ENCODE measurements around the gene FAP.

Gene FAP

DNA sequence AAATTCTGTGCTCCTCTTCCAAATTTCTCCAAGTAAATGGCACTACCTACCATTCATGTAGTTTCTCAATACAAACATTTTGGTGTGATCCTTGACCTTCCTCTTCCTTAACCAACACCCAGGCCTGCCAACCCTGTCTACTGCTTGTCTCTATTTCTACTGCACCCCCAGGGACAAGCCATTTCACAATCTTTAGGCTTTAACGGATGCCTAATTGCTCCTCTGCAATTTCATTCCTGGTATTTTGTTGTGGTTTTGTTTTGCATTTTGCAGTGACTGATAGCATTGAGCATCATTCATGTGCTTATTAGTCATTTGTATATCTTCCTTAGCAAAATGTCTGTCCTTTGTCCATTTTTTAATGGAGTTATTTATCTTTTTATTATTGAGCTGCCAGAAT, 10.0 kb downstream of the FAP start:
- no peaks in the 10 kb centered on the region for H3K4me1 ChIP-seq (ENCODE audit: control insufficient read depth, insufficient read depth, low read length)
- no peak overlapping the region for H3K4me3 ChIP-seq (ENCODE audit: low read length)
- H3K27ac ChIP-seq (ENCODE audit: low read depth, low read length): no peak overlapping the region
- no peak overlapping the region for H3K9ac ChIP-seq (ENCODE audit: low read length)
- H3K27me3 ChIP-seq (ENCODE audit: control insufficient read depth, insufficient read depth, low read length): no peaks in the 10 kb centered on the region
- H3K36me3 ChIP-seq (ENCODE audit: control insufficient read depth, insufficient read depth, low read length): no peaks in the 10 kb centered on the region

DNA sequence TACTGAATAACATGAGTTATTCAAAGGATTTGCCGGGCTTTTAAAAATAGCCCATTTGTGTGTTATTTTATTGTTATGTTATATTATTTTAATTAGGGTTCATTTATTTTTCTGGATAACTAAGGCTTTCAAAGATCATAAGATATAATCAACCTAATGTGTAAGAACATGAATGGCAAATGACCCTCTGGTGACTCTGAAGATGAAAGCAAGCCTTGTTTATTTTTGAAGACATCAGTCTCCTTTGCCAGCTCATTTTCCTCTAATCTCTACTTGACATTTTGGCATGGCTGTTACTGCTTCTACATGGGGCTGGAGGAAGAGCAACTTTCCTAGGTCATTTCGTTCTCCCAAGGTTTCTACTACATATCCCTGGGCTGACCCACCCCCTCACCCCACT, 10.6 kb downstream of the FAP start:
- H3K9ac ChIP-seq (ENCODE audit: low read length): no peak overlapping the region
- H3K27me3 ChIP-seq (ENCODE audit: control insufficient read depth, insufficient read depth, low read length): no peaks in the 10 kb centered on the region
- no peak overlapping the region for H3K4me3 ChIP-seq (ENCODE audit: low read length)
- no peak overlapping the region for H3K27ac ChIP-seq (ENCODE audit: low read depth, low read length)
- no peaks in the 10 kb centered on the region for H3K4me1 ChIP-seq (ENCODE audit: control insufficient read depth, insufficient read depth, low read length)
- no peaks in the 10 kb centered on the region for H3K36me3 ChIP-seq (ENCODE audit: control insufficient read depth, insufficient read depth, low read length)

DNA sequence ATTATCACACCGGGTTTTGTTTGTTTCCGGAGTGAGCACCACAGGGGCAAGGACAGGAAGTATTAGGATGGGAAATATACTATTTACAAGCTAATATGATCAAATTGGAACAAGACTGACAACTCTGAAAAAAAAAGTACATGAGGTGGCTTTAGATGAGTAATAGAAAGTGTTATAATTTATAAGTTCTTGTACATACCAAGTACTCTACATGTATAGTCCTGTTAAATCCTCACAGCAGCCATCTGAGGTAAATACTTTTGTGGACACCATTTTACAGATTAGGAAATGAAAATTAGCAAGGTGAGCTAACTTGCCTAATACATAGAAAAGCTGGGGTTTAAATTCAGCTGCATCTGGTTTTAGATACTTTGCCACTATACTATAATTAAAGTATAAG, 11.2 kb downstream of the FAP start:
- Histone ChIP-seq H3K4me1 (ENCODE audit: control insufficient read depth, insufficient read depth, low read length) (no peaks in the 10 kb centered on the region), H3K27me3 (ENCODE audit: control insufficient read depth, insufficient read depth, low read length) (no peaks in the 10 kb centered on the region), H3K9ac (ENCODE audit: low read length) (no peak overlapping the region), H3K4me3 (ENCODE audit: low read length) (no peak overlapping the region), H3K36me3 (ENCODE audit: control insufficient read depth, insufficient read depth, low read length) (no peaks in the 10 kb centered on the region), H3K27ac (ENCODE audit: low read depth, low read length) (no peak overlapping the region)

DNA sequence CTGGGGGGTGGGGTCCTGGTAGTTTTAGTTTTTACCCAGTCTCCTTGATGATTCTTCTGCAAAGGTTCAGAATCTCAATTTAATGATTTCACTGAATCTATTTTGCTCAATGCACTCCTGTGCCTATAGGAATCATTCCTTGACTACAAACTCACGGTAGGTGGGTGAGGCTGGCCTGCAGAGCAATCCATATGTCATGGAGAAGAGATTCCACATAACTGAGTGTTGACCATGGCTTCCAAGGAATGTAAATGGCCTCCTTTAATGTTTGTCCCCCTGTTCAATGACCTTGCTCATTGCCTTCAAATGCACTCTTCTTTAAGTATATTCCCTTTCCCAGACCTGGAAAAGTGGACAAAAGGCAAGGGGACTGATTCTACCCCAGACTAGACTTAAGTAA, 12.5 kb downstream of the FAP start:
- Histone ChIP-seq H3K27ac (ENCODE audit: low read depth, low read length) (no peak overlapping the region), H3K9ac (ENCODE audit: low read length) (no peak overlapping the region), H3K4me3 (ENCODE audit: low read length) (no peak overlapping the region), H3K27me3 (ENCODE audit: control insufficient read depth, insufficient read depth, low read length) (no peaks in the 10 kb centered on the region), H3K4me1 (ENCODE audit: control insufficient read depth, insufficient read depth, low read length) (no peaks in the 10 kb centered on the region), H3K36me3 (ENCODE audit: control insufficient read depth, insufficient read depth, low read length) (no peaks in the 10 kb centered on the region)

DNA sequence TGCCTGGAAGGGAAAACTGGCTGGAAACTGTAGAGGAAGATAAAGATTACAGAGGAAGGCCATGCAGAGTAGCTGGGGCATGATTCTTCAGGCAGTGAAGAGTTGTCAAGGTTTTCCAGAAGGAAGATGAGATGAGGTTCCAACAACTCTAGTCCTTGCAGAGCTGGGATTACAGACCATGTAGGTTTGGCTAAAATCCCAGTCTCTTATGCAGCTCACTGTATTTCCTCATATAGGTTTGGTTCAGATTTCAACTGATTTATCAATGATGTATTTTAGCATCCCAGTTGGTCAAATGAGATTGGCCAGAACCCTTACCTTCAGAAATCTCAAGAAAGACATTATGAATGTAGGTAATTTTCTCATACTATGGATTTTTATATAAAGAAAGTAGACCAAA, 16.4 kb downstream of the FAP start:
- Histone ChIP-seq H3K36me3 (ENCODE audit: control insufficient read depth, insufficient read depth, low read length) (no peaks in the 10 kb centered on the region), H3K9ac (ENCODE audit: low read length) (no peak overlapping the region), H3K27me3 (ENCODE audit: control insufficient read depth, insufficient read depth, low read length) (no peaks in the 10 kb centered on the region), H3K27ac (ENCODE audit: low read depth, low read length) (no peak overlapping the region), H3K4me3 (ENCODE audit: low read length) (no peak overlapping the region), H3K4me1 (ENCODE audit: control insufficient read depth, insufficient read depth, low read length) (no peaks in the 10 kb centered on the region)

DNA sequence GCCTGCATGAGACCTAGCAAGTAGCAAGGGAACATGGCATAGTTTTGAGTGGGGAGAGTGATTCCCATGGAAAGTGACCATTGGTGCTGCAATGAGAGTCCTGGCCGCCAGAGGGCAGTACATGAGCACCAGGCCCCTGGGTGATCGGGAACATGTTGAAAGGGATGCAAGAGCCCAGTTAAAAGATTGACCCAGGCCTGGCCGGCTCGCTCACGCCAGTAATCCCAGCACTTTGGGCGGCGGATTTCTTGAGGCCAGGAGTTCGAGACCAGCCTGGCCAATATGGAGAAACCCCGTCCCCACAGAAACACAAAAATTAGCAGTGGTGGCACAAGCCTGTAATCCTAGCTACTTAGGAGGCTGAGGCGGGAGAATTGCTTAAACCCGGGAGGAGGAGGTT, 22.2 kb downstream of the FAP start:
- Histone ChIP-seq H3K4me1 (ENCODE audit: control insufficient read depth, insufficient read depth, low read length) (no peaks in the 10 kb centered on the region), H3K27me3 (ENCODE audit: control insufficient read depth, insufficient read depth, low read length) (no peaks in the 10 kb centered on the region), H3K27ac (ENCODE audit: low read depth, low read length) (no peak overlapping the region), H3K36me3 (ENCODE audit: control insufficient read depth, insufficient read depth, low read length) (no peaks in the 10 kb centered on the region), H3K9ac (ENCODE audit: low read length) (no peak overlapping the region), H3K4me3 (ENCODE audit: low read length) (no peak overlapping the region)

DNA sequence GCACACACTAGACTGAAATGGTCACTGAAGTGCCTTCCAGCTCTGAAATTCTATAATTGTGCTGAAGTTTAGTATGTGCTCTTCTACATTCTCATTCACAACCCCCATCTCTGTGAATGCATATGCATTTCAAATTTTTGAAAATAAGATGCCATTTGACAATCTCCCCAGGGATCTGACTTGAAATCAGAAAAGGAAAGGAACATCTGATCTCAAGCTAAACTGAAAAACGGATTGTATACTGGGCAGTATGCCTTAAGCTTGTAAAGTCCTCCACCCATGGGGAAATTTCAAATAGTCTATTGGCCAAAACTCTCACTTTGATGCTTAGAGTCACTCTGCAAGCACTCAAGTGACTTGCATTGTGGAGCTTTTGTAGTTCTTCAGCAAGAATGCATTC, 22.9 kb downstream of the FAP start:
- no peaks in the 10 kb centered on the region for H3K27me3 ChIP-seq (ENCODE audit: control insufficient read depth, insufficient read depth, low read length)
- no peak overlapping the region for H3K4me3 ChIP-seq (ENCODE audit: low read length)
- no peaks in the 10 kb centered on the region for H3K36me3 ChIP-seq (ENCODE audit: control insufficient read depth, insufficient read depth, low read length)
- H3K9ac ChIP-seq (ENCODE audit: low read length): no peak overlapping the region
- H3K27ac ChIP-seq (ENCODE audit: low read depth, low read length): no peak overlapping the region
- no peaks in the 10 kb centered on the region for H3K4me1 ChIP-seq (ENCODE audit: control insufficient read depth, insufficient read depth, low read length)

DNA sequence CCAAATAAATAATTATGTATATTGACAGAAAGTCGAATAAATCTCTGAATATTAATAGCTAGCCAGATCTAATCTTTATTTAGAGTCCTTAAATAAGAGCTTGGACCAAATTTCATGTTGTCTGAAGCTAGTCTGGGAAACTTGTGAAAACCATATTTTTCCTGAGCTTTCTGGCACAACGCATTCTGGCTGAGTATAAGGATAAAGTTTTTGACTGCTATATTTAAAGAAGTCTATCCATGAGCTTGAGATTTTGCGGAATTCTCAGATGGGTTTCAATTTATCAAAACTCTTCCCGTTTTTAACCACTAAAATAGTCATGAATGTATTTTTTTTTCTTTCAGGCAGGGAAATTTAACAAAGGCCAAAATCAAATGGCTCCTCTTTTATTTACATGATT, 23.8 kb downstream of the FAP start:
- Histone ChIP-seq H3K27me3 (ENCODE audit: control insufficient read depth, insufficient read depth, low read length) (no peaks in the 10 kb centered on the region), H3K27ac (ENCODE audit: low read depth, low read length) (no peak overlapping the region), H3K4me3 (ENCODE audit: low read length) (no peak overlapping the region), H3K9ac (ENCODE audit: low read length) (no peak overlapping the region), H3K36me3 (ENCODE audit: control insufficient read depth, insufficient read depth, low read length) (no peaks in the 10 kb centered on the region), H3K4me1 (ENCODE audit: control insufficient read depth, insufficient read depth, low read length) (no peaks in the 10 kb centered on the region)

DNA sequence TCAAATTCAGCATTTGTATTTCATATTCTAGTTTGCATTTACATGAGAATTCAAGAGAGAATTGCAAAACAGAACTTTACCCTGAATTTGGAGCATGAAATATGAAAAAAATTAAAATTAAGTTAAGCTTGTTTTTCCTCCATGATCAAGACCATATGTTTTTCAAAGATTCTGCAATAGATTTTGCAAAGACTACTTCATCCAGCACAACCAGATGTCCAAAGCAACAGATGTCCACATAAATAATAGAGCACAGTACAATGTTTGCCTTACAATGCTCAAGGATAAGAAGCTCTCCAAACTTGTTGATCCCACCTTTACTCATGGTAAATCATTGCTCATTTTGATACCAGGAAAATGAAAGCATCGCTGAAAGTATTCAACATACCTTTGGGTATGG, 25.6 kb downstream of the FAP start:
- H3K36me3 ChIP-seq (ENCODE audit: control insufficient read depth, insufficient read depth, low read length): no peaks in the 10 kb centered on the region
- no peak overlapping the region for H3K9ac ChIP-seq (ENCODE audit: low read length)
- no peak overlapping the region for H3K27ac ChIP-seq (ENCODE audit: low read depth, low read length)
- H3K27me3 ChIP-seq (ENCODE audit: control insufficient read depth, insufficient read depth, low read length): no peaks in the 10 kb centered on the region
- H3K4me1 ChIP-seq (ENCODE audit: control insufficient read depth, insufficient read depth, low read length): no peaks in the 10 kb centered on the region
- no peak overlapping the region for H3K4me3 ChIP-seq (ENCODE audit: low read length)

DNA sequence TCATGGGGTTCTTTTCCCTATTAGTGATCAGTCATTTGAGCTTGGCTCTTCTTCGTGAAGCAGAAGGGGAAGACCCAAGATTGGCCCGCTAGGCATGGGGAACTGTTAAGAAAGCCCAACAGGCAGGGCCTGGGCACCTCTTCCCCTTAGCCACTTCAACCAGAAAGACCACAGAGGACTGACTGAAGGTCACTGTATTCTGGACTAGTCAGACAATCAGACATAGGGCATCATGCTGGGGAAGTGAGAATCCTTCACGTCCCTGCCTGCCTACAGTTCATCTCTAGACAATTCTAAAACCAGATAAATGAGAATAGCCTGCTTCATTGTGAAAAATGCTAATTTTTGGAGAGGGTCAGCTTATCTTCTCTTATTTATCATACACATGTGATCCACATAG, 28.1 kb downstream of the FAP start:
- no peaks in the 10 kb centered on the region for H3K4me1 ChIP-seq (ENCODE audit: control insufficient read depth, insufficient read depth, low read length)
- no peaks in the 10 kb centered on the region for H3K36me3 ChIP-seq (ENCODE audit: control insufficient read depth, insufficient read depth, low read length)

DNA sequence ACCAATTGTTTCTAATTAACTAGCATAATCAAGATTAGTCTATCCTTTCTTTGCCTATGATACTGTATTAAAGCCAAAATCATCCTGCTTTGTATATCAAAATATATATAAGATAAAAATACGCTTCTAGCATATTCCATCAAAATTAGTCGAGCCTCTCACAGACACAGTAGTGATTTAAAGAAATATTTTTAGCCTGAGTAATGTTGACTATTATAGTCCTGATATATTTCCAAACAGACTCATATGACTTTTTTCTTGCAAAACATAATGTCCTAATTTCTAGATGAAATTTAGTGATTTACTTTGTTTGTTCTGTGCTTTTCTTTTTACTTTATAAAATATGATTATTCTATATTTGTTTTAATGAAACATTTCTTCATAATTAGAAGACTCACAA, 30.9 kb downstream of the FAP start:
- H3K27me3 ChIP-seq (ENCODE audit: control insufficient read depth, insufficient read depth, low read length): no peaks in the 10 kb centered on the region
- no peak overlapping the region for H3K4me3 ChIP-seq (ENCODE audit: low read length)
- H3K9ac ChIP-seq (ENCODE audit: low read length): no peak overlapping the region
- H3K27ac ChIP-seq (ENCODE audit: low read depth, low read length): no peak overlapping the region
- no peaks in the 10 kb centered on the region for H3K36me3 ChIP-seq (ENCODE audit: control insufficient read depth, insufficient read depth, low read length)
- no peaks in the 10 kb centered on the region for H3K4me1 ChIP-seq (ENCODE audit: control insufficient read depth, insufficient read depth, low read length)

More for the DNA sequence above, 28.1 kb downstream of the FAP start:
- no peak overlapping the region for H3K4me3 ChIP-seq (ENCODE audit: low read length)
- no peak overlapping the region for H3K9ac ChIP-seq (ENCODE audit: low read length)
- no peaks in the 10 kb centered on the region for H3K27me3 ChIP-seq (ENCODE audit: control insufficient read depth, insufficient read depth, low read length)
- H3K27ac ChIP-seq (ENCODE audit: low read depth, low read length): no peak overlapping the region

DNA sequence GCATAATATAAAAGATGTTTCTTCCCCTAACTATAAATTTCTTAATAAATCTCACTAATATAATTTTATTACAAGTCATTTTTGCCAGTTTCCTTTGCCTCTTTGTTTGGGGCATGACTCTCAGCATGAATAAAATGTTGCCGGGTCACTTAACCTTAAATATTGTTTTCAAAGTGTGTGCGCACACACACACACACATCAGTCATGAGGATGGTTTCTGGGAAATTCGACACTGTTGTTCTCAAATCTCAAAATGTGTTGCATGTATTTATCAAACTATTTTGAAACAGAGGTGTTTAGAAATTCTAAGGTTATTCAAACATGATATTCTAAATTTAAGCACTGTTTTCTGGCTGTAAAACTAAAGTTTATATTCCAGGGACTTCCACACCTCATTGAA, 31.5 kb downstream of the FAP start:
- H3K36me3 ChIP-seq (ENCODE audit: control insufficient read depth, insufficient read depth, low read length): no peaks in the 10 kb centered on the region
- no peak overlapping the region for H3K4me3 ChIP-seq (ENCODE audit: low read length)
- H3K27me3 ChIP-seq (ENCODE audit: control insufficient read depth, insufficient read depth, low read length): no peaks in the 10 kb centered on the region
- H3K4me1 ChIP-seq (ENCODE audit: control insufficient read depth, insufficient read depth, low read length): no peaks in the 10 kb centered on the region
- H3K9ac ChIP-seq (ENCODE audit: low read length): no peak overlapping the region
- no peak overlapping the region for H3K27ac ChIP-seq (ENCODE audit: low read depth, low read length)

DNA sequence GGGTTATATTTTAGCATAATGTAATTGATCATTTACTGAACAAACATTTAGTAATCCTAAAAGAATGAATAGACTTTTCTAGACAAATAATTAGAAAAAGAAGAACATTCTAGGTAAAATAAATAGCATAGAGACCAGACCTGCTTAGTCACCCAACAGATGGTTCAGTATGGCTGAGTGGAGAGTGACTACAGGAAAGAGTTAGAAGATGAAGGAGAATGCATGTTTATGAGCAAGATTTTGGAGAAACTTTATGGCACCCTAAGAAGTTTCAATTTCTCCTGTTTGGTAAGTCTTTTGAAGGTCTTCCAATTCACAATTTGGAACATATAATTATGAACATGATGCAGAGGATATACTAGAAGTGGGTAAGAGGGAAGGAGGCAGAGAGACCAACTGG, 32.9 kb downstream of the FAP start:
- Histone ChIP-seq H3K4me3 (ENCODE audit: low read length) (no peak overlapping the region), H3K27me3 (ENCODE audit: control insufficient read depth, insufficient read depth, low read length) (no peaks in the 10 kb centered on the region), H3K36me3 (ENCODE audit: control insufficient read depth, insufficient read depth, low read length) (no peaks in the 10 kb centered on the region), H3K4me1 (ENCODE audit: control insufficient read depth, insufficient read depth, low read length) (no peaks in the 10 kb centered on the region), H3K27ac (ENCODE audit: low read depth, low read length) (no peak overlapping the region), H3K9ac (ENCODE audit: low read length) (no peak overlapping the region)

DNA sequence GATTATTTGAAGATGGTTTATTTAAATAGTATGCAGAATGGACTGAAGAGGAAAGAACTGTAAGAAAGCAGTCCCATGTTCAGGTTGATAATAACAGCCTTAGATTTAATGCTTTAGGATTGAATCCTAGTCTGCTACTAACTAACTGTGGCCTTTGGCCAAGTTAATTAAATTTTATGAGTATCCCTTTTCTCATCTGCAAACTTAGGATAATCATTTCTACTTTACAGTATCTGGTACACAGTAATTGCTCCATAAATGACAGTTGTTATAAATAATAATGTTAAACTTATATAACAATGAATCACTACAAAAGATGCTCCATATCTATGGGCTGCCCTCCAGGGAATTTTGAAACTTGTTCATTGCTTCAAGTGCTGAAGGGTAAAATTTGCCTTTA, 41.0 kb downstream of the FAP start:
- Histone ChIP-seq H3K36me3 (ENCODE audit: control insufficient read depth, insufficient read depth, low read length) (no peaks in the 10 kb centered on the region), H3K9ac (ENCODE audit: low read length) (no peak overlapping the region), H3K4me3 (ENCODE audit: low read length) (no peak overlapping the region), H3K27me3 (ENCODE audit: control insufficient read depth, insufficient read depth, low read length) (no peaks in the 10 kb centered on the region), H3K27ac (ENCODE audit: low read depth, low read length) (no peak overlapping the region), H3K4me1 (ENCODE audit: control insufficient read depth, insufficient read depth, low read length) (no peaks in the 10 kb centered on the region)

All from rectal smooth muscle tissue (tissue), 1 donor.